ENCODE data around the gene HSD17B4.
"Not testable (repeated sequence)": the region's sequence is repeated elsewhere in the genome, so short reads cannot be mapped to it uniquely, and the experiment has no call there.

HSD17B4 gene

DNA sequence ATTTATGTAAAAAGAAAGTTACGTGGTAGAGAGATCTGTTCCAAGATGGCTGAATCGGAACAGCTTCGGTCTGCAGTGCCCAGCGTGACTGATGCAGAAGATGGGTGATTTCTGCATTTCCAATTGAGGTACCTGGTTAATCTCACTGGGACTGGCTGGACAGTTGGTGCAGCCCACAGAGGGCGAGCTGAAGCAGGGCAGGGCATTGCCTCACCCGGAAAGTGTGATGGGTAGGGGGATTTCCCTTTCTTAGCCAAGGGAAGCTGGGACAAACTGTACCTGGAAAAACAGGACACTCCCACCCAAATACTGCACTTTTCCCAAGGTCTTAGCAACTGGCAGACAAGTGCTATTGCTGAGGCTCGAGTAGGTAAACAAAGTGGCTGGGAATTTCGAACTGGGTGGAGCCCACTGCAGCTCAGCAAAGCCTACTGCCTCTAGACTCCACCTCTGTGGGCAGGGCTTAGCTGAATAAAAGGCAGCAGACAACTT, 13.1 kb upstream of the HSD17B4 start:
- no peak overlapping the region for H3K4me3 ChIP-seq (replicated peaks; ENCODE audit: low read depth, low read length)
- TF ChIP-seq, protein P1, sequence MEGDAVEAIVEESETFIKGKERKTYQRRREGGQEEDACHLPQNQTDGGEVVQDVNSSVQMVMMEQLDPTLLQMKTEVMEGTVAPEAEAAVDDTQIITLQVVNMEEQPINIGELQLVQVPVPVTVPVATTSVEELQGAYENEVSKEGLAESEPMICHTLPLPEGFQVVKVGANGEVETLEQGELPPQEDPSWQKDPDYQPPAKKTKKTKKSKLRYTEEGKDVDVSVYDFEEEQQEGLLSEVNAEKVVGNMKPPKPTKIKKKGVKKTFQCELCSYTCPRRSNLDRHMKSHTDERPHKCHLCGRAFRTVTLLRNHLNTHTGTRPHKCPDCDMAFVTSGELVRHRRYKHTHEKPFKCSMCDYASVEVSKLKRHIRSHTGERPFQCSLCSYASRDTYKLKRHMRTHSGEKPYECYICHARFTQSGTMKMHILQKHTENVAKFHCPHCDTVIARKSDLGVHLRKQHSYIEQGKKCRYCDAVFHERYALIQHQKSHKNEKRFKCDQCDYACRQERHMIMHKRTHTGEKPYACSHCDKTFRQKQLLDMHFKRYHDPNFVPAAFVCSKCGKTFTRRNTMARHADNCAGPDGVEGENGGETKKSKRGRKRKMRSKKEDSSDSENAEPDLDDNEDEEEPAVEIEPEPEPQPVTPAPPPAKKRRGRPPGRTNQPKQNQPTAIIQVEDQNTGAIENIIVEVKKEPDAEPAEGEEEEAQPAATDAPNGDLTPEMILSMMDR (IDR thresholded peaks at IDR 0.05; ENCODE audit: low read length, missing control alignments), result no peak
- no peak for DNase-seq (ENCODE audit: low read depth)

DNA sequence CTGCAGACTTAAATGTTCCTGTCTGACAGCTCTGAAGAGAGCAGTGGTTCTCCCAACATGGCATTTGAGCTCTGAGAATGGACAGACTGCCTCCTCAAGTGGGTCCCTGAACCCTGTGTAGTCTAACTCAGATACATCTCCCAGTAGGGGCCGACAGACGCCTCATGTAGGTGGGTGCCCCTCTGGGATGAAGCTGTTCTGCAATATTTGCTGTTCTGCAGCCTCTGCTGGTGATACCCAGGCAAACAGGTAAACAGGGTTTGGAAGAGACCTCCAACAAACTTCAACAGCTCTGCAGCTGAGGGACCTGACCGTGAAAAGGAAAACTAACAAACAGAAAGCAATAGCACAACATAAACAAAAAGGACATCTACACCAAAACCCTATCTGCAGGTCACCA, 12.7 kb upstream of the HSD17B4 start:
- not testable (repeated sequence) for DNase-seq (ENCODE audit: low read depth); H3K4me3 ChIP-seq (replicated peaks; ENCODE audit: low read depth, low read length)

DNA sequence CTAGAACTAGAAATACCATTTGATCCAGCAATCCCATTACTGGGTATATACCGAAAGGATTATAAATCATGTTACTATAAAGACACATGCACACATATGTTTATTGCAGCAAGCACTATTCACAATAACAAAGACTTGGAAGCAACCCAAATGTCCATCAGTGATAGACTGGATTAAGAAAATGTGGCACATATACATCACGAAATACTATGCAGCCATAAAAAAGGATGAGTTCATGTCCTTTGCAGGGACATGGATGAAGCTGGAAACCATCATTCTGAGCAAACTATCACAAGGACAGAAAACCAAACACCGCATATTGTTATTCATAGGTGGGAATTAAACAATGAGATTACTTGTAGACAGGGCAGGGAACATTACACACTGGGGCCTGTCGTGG, 7.7 kb upstream of the HSD17B4 start:
- not testable (repeated sequence) for H3K4me3 ChIP-seq (replicated peaks; ENCODE audit: low read depth, low read length); DNase-seq (ENCODE audit: low read depth)

DNA sequence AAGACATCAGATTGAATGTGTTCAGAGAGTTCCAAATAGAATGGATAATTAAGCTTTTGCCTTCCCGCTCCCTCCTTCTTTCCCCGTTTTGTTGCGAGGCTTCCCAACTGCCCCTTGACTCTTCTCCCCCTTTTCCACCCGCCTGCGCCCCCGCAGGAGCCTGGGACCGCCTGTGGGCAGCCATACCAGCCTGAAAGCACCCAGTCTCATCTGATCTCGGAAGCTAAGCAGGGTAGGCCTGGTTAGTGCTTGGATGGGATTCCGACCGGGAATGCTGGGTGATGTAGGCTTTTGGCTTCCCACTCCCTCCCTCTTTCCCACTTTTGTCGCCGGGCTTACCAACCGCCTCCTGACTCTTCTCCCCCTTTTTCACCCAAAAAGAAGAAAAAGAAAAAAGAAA, 6.8 kb upstream of the HSD17B4 start:
- DNase-seq (ENCODE audit: low read depth), result no peak
- TF ChIP-seq, protein P1 (IDR thresholded peaks at IDR 0.05; ENCODE audit: low read length, missing control alignments), result no peak

DNA sequence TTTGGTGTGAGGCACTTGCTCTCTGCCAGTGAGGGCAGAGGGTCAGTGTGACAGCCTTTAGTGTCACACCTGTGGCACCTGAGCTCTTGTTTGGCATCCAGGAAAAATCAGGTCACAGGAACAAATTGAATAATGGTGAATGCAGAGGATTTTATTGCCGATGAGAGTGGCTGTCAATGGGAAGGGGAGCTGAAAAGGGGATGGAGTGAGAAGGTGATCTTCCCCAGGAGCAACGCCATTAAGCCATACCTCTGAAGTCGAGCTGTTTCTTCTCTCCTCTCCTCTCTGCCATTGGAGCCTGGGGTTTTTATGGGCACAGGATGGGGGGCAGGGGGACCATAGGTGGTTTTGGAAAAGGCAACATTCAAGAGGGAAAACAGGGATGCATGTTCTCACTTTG, 2.4 kb upstream of the HSD17B4 start:
- DNase-seq (ENCODE audit: low read depth), result no peak
- TF ChIP-seq, protein P1 (IDR thresholded peaks at IDR 0.05; ENCODE audit: low read length, missing control alignments), result no peak
- H3K4me3 ChIP-seq (replicated peaks; ENCODE audit: low read depth, low read length), result no peak overlapping the region

More for the DNA sequence above, 6.8 kb upstream of the HSD17B4 start:
- H3K4me3 ChIP-seq (replicated peaks; ENCODE audit: low read depth, low read length), result no peak overlapping the region

DNA sequence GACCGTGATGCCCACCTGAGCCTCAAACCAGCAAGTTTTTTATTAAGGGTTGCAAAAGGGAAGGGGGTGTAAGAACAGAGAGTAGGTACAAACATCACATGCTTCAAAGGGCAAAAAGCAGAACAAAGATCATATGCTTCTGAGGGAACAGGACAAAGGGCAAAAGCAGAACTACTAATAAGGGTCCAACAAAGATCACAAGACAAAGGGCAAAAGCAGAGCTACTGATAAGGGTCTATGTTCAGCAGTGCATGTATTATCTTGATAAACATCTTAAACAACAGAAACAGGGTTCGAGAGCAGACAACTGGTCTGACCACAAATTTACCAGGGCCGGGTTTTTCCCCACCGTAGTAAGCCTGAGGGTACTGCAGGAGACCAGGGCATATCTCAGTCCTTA, 1.7 kb upstream of the HSD17B4 start:
- not testable (repeated sequence) for H3K4me3 ChIP-seq (replicated peaks; ENCODE audit: low read depth, low read length); DNase-seq (ENCODE audit: low read depth)

DNA sequence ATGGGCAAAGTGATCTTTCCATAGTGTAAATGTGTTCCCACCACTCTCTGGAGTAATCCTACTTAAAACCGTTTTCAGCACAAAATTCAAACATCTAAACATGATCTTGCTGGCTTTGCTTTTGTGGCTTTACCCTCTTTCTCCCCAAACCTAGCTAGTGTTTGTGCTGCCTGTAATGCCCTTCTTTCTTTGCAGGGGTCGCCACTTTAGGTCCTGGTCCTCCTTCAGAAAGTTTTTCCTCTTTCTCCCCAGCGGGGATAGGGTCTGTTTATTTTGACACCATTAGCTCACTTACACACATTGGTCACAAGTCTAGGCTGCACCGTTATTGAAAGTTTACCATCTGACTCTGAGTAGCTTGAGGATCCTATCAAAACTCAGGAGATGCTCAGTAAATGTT, 736 bp upstream of the HSD17B4 start:
- DNase-seq (ENCODE audit: low read depth), result no peak
- TF ChIP-seq, protein P1 (IDR thresholded peaks at IDR 0.05; ENCODE audit: low read length, missing control alignments), result no peak
- H3K4me3 ChIP-seq (replicated peaks; ENCODE audit: low read depth, low read length), result no peak overlapping the region

DNA sequence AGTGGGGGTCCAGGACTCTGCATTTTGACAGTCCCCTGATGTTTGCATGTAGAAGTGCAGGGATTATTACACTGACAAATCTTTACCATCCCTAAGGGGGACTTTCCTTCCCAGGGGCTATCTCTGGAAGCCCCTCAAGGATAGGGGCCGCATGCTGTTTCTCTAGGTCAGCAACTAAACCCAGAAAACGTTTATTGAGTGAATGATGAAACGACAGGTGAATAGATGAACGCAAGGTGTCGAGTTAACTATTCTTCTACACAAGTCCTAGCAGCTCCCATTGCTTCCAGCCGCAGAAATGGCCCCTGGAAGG, 281 bp upstream of the HSD17B4 start:
- DNase-seq (ENCODE audit: low read depth), result no peak
- TF ChIP-seq, protein P1 (IDR thresholded peaks at IDR 0.05; ENCODE audit: low read length, missing control alignments), result no peak

DNA sequence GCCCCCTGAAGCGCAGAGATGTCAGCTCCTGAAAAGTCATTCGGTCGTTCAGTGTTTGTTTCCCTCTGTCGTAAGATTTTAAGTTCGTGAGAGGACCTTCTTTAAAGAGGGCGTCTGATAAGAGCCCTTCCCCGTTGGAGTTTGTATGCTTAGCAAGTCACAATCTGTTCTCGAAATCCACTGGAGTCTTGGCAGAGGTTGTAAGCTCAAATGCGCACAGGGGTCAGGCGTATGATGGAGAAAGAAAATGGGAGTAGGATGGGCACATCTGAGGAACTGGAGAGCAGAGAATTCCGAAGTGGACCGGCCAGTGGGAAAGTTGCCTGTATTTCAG, 710 bp downstream of the HSD17B4 start:
- TF ChIP-seq, protein P1 (IDR thresholded peaks at IDR 0.05; ENCODE audit: low read length, missing control alignments), result no peak
- DNase-seq (ENCODE audit: low read depth), result peak; percentile 50
- peak overlapping the region; percentile 78 for H3K4me3 ChIP-seq (replicated peaks; ENCODE audit: low read depth, low read length)

More for the DNA sequence above, 281 bp upstream of the HSD17B4 start:
- H3K4me3 ChIP-seq (replicated peaks; ENCODE audit: low read depth, low read length), result peak overlapping the region; percentile 78

Measured in fibroblast of pulmonary artery (primary cell).